ENCODE results near the gene YWHAB.
A peak's percentile ranks its signal among the peaks of the same experiment; 100 is the strongest.

YWHAB gene

GRCh38 chr20:44885392-44886265, at the start of gene YWHAB:
Gene YWHAB, plus strand, starts transcription at chr20:44885705. Its CDS starts 15,829 bp downstream, at chr20:44901534.
- peaks cover 32 to 35% of the 10 kb centered on the region in 2 donors for H3K4me1 ChIP-seq (ENCODE audit: control insufficient read depth in 2 of 2, insufficient read depth in 2 of 2, low read length in 2 of 2)
- H3K9me3 ChIP-seq (ENCODE audit: control insufficient read depth in 2 of 2, low read length in 2 of 2): no peaks in the 10 kb centered on the region
- peak within 1 kb of the TSS; percentile 98 for H3K27ac ChIP-seq (ENCODE audit: low read depth in 2 of 2, low read length in 2 of 2)
- peak within 1 kb of the TSS; percentile 86 to 93 for H3K9ac ChIP-seq (ENCODE audit: low read depth in 1 of 2, low read length in 2 of 2)
- peak within 1 kb of the TSS; percentile 88 to 91 for H3K4me3 ChIP-seq (ENCODE audit: low read length in 2 of 2)
- peaks cover 4% of the 10 kb centered on the region in 2 donors for H3K36me3 ChIP-seq (ENCODE audit: control insufficient read depth in 2 of 2, insufficient read depth in 2 of 2, low read length in 2 of 2)
- H3K27me3 ChIP-seq (ENCODE audit: control insufficient read depth in 2 of 2, insufficient read depth in 2 of 2, low read length in 2 of 2): no peaks in the 10 kb centered on the region

DNA sequence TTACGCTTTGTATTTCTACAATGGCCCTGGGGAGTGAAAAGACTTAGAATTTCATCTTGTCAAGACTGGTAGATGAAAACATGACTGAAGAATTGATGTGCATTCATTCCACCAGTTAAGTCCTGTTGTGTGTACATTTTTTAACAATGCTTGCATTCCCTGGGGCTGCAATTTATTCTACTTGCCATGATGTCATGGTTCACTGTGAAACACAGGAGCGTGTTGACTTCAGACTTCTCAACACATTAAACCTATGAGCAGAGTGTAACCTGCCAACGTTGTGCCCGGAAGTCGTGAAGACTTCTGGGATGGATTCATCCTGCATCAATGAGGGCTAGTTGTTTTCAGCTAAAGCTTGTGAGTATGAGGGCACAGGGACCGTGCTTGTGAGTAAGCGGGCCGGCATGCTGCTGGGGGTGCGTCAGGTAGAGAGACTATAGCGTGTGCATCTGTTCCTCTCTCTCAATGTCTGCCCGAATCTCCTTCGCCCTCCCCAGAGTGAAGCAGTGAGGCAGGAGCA, 48.8 kb upstream of the YWHAB start:
- H3K27ac ChIP-seq (ENCODE audit: low read depth in 2 of 2, low read length in 2 of 2): no peak overlapping the region
- no peak overlapping the region for H3K9ac ChIP-seq (ENCODE audit: low read depth in 1 of 2, low read length in 2 of 2)
- H3K4me3 ChIP-seq (ENCODE audit: low read length in 2 of 2): no peak overlapping the region
- H3K27me3 ChIP-seq (ENCODE audit: control insufficient read depth in 2 of 2, insufficient read depth in 2 of 2, low read length in 2 of 2): peaks cover 1 to 7% of the 10 kb centered on the region in 2 donors
- H3K9me3 ChIP-seq (ENCODE audit: control insufficient read depth in 2 of 2, low read length in 2 of 2): no peaks in the 10 kb centered on the region
- no peaks in the 10 kb centered on the region for H3K36me3 ChIP-seq (ENCODE audit: control insufficient read depth in 2 of 2, insufficient read depth in 2 of 2, low read length in 2 of 2)
- no peaks in the 10 kb centered on the region for H3K4me1 ChIP-seq (ENCODE audit: control insufficient read depth in 2 of 2, insufficient read depth in 2 of 2, low read length in 2 of 2)

GRCh38 chr20:44837946-44838345, 47.6 kb upstream of the YWHAB start:
- H3K9ac ChIP-seq (ENCODE audit: low read depth in 1 of 2, low read length in 2 of 2): no peak overlapping the region
- no peaks in the 10 kb centered on the region for H3K36me3 ChIP-seq (ENCODE audit: control insufficient read depth in 2 of 2, insufficient read depth in 2 of 2, low read length in 2 of 2)
- no peaks in the 10 kb centered on the region for H3K9me3 ChIP-seq (ENCODE audit: control insufficient read depth in 2 of 2, low read length in 2 of 2)

GRCh38 chr20:44838521-44838920, 47.0 kb upstream of the YWHAB start:
- Histone ChIP-seq H3K4me1 (ENCODE audit: control insufficient read depth in 2 of 2, insufficient read depth in 2 of 2, low read length in 2 of 2) (no peaks in the 10 kb centered on the region), H3K9ac (ENCODE audit: low read depth in 1 of 2, low read length in 2 of 2) (no peak overlapping the region), H3K36me3 (ENCODE audit: control insufficient read depth in 2 of 2, insufficient read depth in 2 of 2, low read length in 2 of 2) (no peaks in the 10 kb centered on the region), H3K27me3 (ENCODE audit: control insufficient read depth in 2 of 2, insufficient read depth in 2 of 2, low read length in 2 of 2) (peaks cover 4 to 7% of the 10 kb centered on the region in 2 donors), H3K27ac (ENCODE audit: low read depth in 2 of 2, low read length in 2 of 2) (no peak overlapping the region), H3K9me3 (ENCODE audit: control insufficient read depth in 2 of 2, low read length in 2 of 2) (no peaks in the 10 kb centered on the region), H3K4me3 (ENCODE audit: low read length in 2 of 2) (no peak overlapping the region)

More at GRCh38 chr20:44837946-44838345, 47.6 kb upstream of the YWHAB start:
- Histone ChIP-seq H3K27ac (ENCODE audit: low read depth in 2 of 2, low read length in 2 of 2) (no peak overlapping the region), H3K4me3 (ENCODE audit: low read length in 2 of 2) (no peak overlapping the region), H3K27me3 (ENCODE audit: control insufficient read depth in 2 of 2, insufficient read depth in 2 of 2, low read length in 2 of 2) (peaks cover 4 to 7% of the 10 kb centered on the region in 2 donors), H3K4me1 (ENCODE audit: control insufficient read depth in 2 of 2, insufficient read depth in 2 of 2, low read length in 2 of 2) (no peaks in the 10 kb centered on the region)

DNA sequence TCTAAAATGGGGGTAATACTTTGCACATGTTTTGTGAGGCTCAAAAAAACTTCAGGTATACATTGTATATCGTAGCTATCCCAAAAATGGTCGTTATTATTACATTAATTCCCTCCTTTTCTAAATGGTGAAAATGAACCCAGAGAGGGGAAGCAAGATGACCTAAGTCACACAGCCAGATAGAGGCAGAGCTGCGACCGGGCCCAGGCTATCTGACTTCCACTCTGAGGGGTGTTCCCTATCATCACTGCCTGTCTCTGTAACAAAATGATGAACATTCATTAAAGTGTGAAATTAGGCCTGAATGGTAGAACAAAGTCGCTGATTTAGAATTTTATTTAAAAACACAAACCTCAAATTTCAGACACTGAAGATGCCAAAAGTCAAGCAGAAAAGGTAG, 46.0 kb upstream of the YWHAB start:
- H3K27ac ChIP-seq (ENCODE audit: low read depth in 2 of 2, low read length in 2 of 2): no peak overlapping the region
- H3K9me3 ChIP-seq (ENCODE audit: control insufficient read depth in 2 of 2, low read length in 2 of 2): no peaks in the 10 kb centered on the region
- H3K36me3 ChIP-seq (ENCODE audit: control insufficient read depth in 2 of 2, insufficient read depth in 2 of 2, low read length in 2 of 2): no peaks in the 10 kb centered on the region
- no peak overlapping the region for H3K4me3 ChIP-seq (ENCODE audit: low read length in 2 of 2)
- H3K9ac ChIP-seq (ENCODE audit: low read depth in 1 of 2, low read length in 2 of 2): no peak overlapping the region
- no peaks in the 10 kb centered on the region for H3K4me1 ChIP-seq (ENCODE audit: control insufficient read depth in 2 of 2, insufficient read depth in 2 of 2, low read length in 2 of 2)
- H3K27me3 ChIP-seq (ENCODE audit: control insufficient read depth in 2 of 2, insufficient read depth in 2 of 2, low read length in 2 of 2): peaks cover 6 to 7% of the 10 kb centered on the region in 2 donors

DNA sequence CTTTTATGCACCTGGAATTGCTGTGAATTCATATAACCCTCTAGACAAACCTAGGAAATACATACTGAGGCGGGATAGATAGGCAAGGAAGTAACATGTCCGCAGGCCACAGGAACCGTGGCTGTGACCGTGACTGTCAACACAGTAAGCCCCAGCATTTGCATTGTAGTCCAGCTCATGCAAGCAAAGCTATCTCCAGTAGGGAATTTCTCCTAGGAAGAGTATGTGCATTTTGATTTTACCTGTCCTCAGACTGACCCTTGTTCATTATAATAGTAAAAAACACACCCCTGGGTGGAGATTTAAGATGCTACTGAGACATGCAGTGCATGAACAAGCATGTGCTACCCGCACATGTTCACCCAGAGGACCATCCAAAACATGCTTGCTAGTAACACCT, 44.7 kb upstream of the YWHAB start:
- H3K4me3 ChIP-seq (ENCODE audit: low read length in 2 of 2): no peak overlapping the region
- H3K36me3 ChIP-seq (ENCODE audit: control insufficient read depth in 2 of 2, insufficient read depth in 2 of 2, low read length in 2 of 2): no peaks in the 10 kb centered on the region
- H3K27ac ChIP-seq (ENCODE audit: low read depth in 2 of 2, low read length in 2 of 2): no peak overlapping the region

GRCh38 chr20:44841955-44842354, 43.5 kb upstream of the YWHAB start:
- H3K36me3 ChIP-seq (ENCODE audit: control insufficient read depth in 2 of 2, insufficient read depth in 2 of 2, low read length in 2 of 2): no peaks in the 10 kb centered on the region
- H3K27ac ChIP-seq (ENCODE audit: low read depth in 2 of 2, low read length in 2 of 2): no peak overlapping the region
- H3K27me3 ChIP-seq (ENCODE audit: control insufficient read depth in 2 of 2, insufficient read depth in 2 of 2, low read length in 2 of 2): peaks cover 6 to 7% of the 10 kb centered on the region in 2 donors
- no peak overlapping the region for H3K9ac ChIP-seq (ENCODE audit: low read depth in 1 of 2, low read length in 2 of 2)
- no peaks in the 10 kb centered on the region for H3K4me1 ChIP-seq (ENCODE audit: control insufficient read depth in 2 of 2, insufficient read depth in 2 of 2, low read length in 2 of 2)
- H3K9me3 ChIP-seq (ENCODE audit: control insufficient read depth in 2 of 2, low read length in 2 of 2): no peaks in the 10 kb centered on the region
- no peak overlapping the region for H3K4me3 ChIP-seq (ENCODE audit: low read length in 2 of 2)

More for the DNA sequence above, 44.7 kb upstream of the YWHAB start:
- H3K27me3 ChIP-seq (ENCODE audit: control insufficient read depth in 2 of 2, insufficient read depth in 2 of 2, low read length in 2 of 2): peaks cover 6 to 7% of the 10 kb centered on the region in 2 donors
- H3K9me3 ChIP-seq (ENCODE audit: control insufficient read depth in 2 of 2, low read length in 2 of 2): no peaks in the 10 kb centered on the region
- no peak overlapping the region for H3K9ac ChIP-seq (ENCODE audit: low read depth in 1 of 2, low read length in 2 of 2)
- H3K4me1 ChIP-seq (ENCODE audit: control insufficient read depth in 2 of 2, insufficient read depth in 2 of 2, low read length in 2 of 2): no peaks in the 10 kb centered on the region

DNA sequence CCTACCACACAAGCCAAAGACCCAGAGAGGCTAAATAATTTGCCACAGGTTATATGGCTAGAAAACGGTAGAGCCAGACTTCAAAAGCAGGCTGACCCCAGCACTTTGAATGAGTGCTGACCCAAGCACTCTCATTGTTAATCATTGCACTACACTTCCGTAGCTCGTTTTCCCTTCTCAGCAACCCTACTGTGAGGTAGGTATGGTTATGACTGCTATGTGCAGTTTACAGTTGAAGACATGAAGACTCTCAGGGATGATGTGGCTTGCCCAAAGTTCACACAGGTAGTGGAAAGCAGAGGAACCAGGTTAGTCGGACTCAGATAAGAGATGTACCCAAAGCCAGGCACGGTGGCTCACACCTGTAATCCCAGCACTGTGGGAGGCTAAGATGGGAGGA, 41.6 kb upstream of the YWHAB start:
- H3K27ac ChIP-seq (ENCODE audit: low read depth in 2 of 2, low read length in 2 of 2): no peak overlapping the region
- no peaks in the 10 kb centered on the region for H3K9me3 ChIP-seq (ENCODE audit: control insufficient read depth in 2 of 2, low read length in 2 of 2)
- H3K36me3 ChIP-seq (ENCODE audit: control insufficient read depth in 2 of 2, insufficient read depth in 2 of 2, low read length in 2 of 2): no peaks in the 10 kb centered on the region

GRCh38 chr20:44848254-44849015, 37.1 kb upstream of the YWHAB start:
- no peak overlapping the region for H3K9ac ChIP-seq (ENCODE audit: low read depth in 1 of 2, low read length in 2 of 2)
- H3K9me3 ChIP-seq (ENCODE audit: control insufficient read depth in 2 of 2, low read length in 2 of 2): no peaks in the 10 kb centered on the region
- peaks cover 10 to 23% of the 10 kb centered on the region in 2 donors for H3K4me1 ChIP-seq (ENCODE audit: control insufficient read depth in 2 of 2, insufficient read depth in 2 of 2, low read length in 2 of 2)
- peaks cover 0 to 2% of the 10 kb centered on the region in 2 donors for H3K27me3 ChIP-seq (ENCODE audit: control insufficient read depth in 2 of 2, insufficient read depth in 2 of 2, low read length in 2 of 2)
- H3K36me3 ChIP-seq (ENCODE audit: control insufficient read depth in 2 of 2, insufficient read depth in 2 of 2, low read length in 2 of 2): no peaks in the 10 kb centered on the region
- no peak overlapping the region for H3K4me3 ChIP-seq (ENCODE audit: low read length in 2 of 2)
- H3K27ac ChIP-seq (ENCODE audit: low read depth in 2 of 2, low read length in 2 of 2): no peak overlapping the region

More for the DNA sequence above, 41.6 kb upstream of the YWHAB start:
- no peaks in the 10 kb centered on the region for H3K4me1 ChIP-seq (ENCODE audit: control insufficient read depth in 2 of 2, insufficient read depth in 2 of 2, low read length in 2 of 2)
- no peak overlapping the region for H3K4me3 ChIP-seq (ENCODE audit: low read length in 2 of 2)
- peaks cover 3 to 5% of the 10 kb centered on the region in 2 donors for H3K27me3 ChIP-seq (ENCODE audit: control insufficient read depth in 2 of 2, insufficient read depth in 2 of 2, low read length in 2 of 2)
- no peak overlapping the region for H3K9ac ChIP-seq (ENCODE audit: low read depth in 1 of 2, low read length in 2 of 2)

GRCh38 chr20:44849703-44850102, 35.8 kb upstream of the YWHAB start:
- Histone ChIP-seq H3K27ac (ENCODE audit: low read depth in 2 of 2, low read length in 2 of 2) (no peak overlapping the region), H3K27me3 (ENCODE audit: control insufficient read depth in 2 of 2, insufficient read depth in 2 of 2, low read length in 2 of 2) (no peaks in the 10 kb centered on the region), H3K9me3 (ENCODE audit: control insufficient read depth in 2 of 2, low read length in 2 of 2) (no peaks in the 10 kb centered on the region), H3K4me3 (ENCODE audit: low read length in 2 of 2) (peak overlapping the region in 1 of 2 donors; percentile 5), H3K36me3 (ENCODE audit: control insufficient read depth in 2 of 2, insufficient read depth in 2 of 2, low read length in 2 of 2) (no peaks in the 10 kb centered on the region), H3K9ac (ENCODE audit: low read depth in 1 of 2, low read length in 2 of 2) (no peak overlapping the region), H3K4me1 (ENCODE audit: control insufficient read depth in 2 of 2, insufficient read depth in 2 of 2, low read length in 2 of 2) (peaks cover 10 to 23% of the 10 kb centered on the region in 2 donors)
